ENCODE data around the gene HS1BP3. TPM values are rescaled to one million over a fixed set of nuclear protein-coding genes. Genes with fewer than 3 reads are reported as not detected.

HS1BP3 gene
- total RNA-seq, 5 donors from 2014 or later (not counting 1 experiment from before 2014, with no cell fraction given), result 11.1 to 20.7 (median 17.2) TPM

DNA sequence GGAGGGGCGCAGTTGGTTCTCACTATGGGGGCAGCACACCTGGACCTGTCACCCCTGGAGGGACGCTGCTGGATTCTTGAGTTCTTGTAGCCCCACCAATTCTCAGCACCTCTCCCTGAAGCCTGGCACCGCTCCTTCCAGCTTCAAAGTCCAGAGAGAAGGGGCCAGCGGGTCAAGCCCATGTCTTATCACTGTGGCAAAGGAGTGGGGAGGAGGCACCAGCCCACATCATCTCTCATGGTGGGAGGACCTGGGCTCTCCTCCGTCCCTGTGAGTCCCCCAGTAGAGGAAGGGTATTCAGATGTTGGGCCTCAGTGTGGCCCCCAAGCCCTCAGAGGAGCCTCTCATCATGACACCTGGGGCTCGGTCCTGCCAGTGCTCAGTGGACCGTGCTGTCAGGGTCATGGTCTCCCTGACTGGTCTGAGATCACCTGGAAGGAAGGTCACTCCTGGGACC, 67.4 kb downstream of the HS1BP3 start:
- H3K27ac Mint-ChIP-seq, result no peak overlapping the region
- ATAC-seq (replicated peaks in 1 of 4), result no peak
- H3K36me3 ChIP-seq (ENCODE audit: control insufficient read depth in 2 of 2, extremely low read depth in 1 of 2, insufficient read depth in 1 of 2, low read length in 1 of 2), result no peaks in the 10 kb centered on the region
- no peak overlapping the region for H3K4me3 ChIP-seq (ENCODE audit: control insufficient read depth in 1 of 2, extremely low read depth in 1 of 2, low read length in 1 of 2)
- H3K27ac ChIP-seq (ENCODE audit: low read length), result no peak overlapping the region
- no peaks in the 10 kb centered on the region for H3K27me3 Mint-ChIP-seq
- H3K4me1 ChIP-seq (ENCODE audit: control insufficient read depth in 1 of 2, extremely low read depth in 1 of 2, insufficient read depth in 2 of 2, low read length in 2 of 2), result no peaks in the 10 kb centered on the region
- peaks cover 0 to 8% of the 10 kb centered on the region in 2 experiments for H3K27me3 ChIP-seq (replicated peaks in 1 of 2; ENCODE audit: control insufficient read depth in 2 of 2, extremely low read depth in 1 of 2, insufficient read depth in 2 of 2, low read length in 1 of 2)
- POLR2A ChIA-PET, result no interaction called here
- H3K9me3 Mint-ChIP-seq, result peaks cover 0 to 5% (median 0%) of the 10 kb centered on the region in 3 donors
- 67% methylated on average over 2 of the region's 7 CpGs for WGBS (ENCODE audit: insufficient coverage)
- no peak for DNase-seq
- CTCF ChIA-PET, result interaction anchor here in 1 of 2 donors (0.6 kb wide), 2 partner anchors 53 to 57 kb away, joined by 4 read pairs; no protein-coding TSS in a partner anchor
- H3K9me3 ChIP-seq, result no peaks in the 10 kb centered on the region
- H3K4me1 Mint-ChIP-seq, result peaks cover 0 to 2% (median 0%) of the 10 kb centered on the region in 3 donors
- H3K4me3 Mint-ChIP-seq, result no peak overlapping the region
- H3K36me3 Mint-ChIP-seq, result no peaks in the 10 kb centered on the region

GRCh38 chr2:20582600-20583221, 68.2 kb downstream of the HS1BP3 start:
- no peaks in the 10 kb centered on the region for H3K36me3 Mint-ChIP-seq

GRCh38 chr2:20580690-20581437, 70.0 kb downstream of the HS1BP3 start:
- Histone ChIP-seq H3K27me3 (replicated peaks in 1 of 2; ENCODE audit: control insufficient read depth in 2 of 2, extremely low read depth in 1 of 2, insufficient read depth in 2 of 2, low read length in 1 of 2) (peaks cover 0 to 6% of the 10 kb centered on the region in 2 experiments), H3K9me3 (no peaks in the 10 kb centered on the region), H3K27ac (ENCODE audit: low read length) (no peak overlapping the region), H3K36me3 (ENCODE audit: control insufficient read depth in 2 of 2, extremely low read depth in 1 of 2, insufficient read depth in 1 of 2, low read length in 1 of 2) (no peaks in the 10 kb centered on the region), H3K4me3 (ENCODE audit: control insufficient read depth in 1 of 2, extremely low read depth in 1 of 2, low read length in 1 of 2) (no peak overlapping the region), H3K4me1 (ENCODE audit: control insufficient read depth in 1 of 2, extremely low read depth in 1 of 2, insufficient read depth in 2 of 2, low read length in 2 of 2) (peaks cover 0 to 17% of the 10 kb centered on the region in 2 experiments)
- DNase-seq, result no peak
- ATAC-seq (replicated peaks in 1 of 4), result no peak
- WGBS (ENCODE audit: insufficient coverage), result 100% methylated on average over 3 of the region's 4 CpGs
- Mint-ChIP-seq H3K4me1 (peaks cover 10 to 18% (median 15%) of the 10 kb centered on the region in 3 donors), H3K9me3 (peaks cover 0 to 5% (median 0%) of the 10 kb centered on the region in 3 donors), H3K4me3 (no peak overlapping the region), H3K27me3 (no peaks in the 10 kb centered on the region), H3K36me3 (no peaks in the 10 kb centered on the region), H3K27ac (no peak overlapping the region)
- POLR2A ChIA-PET, result no interaction called here
- CTCF ChIA-PET, result no interaction called here

More at GRCh38 chr2:20582600-20583221, 68.2 kb downstream of the HS1BP3 start:
- ATAC-seq (replicated peaks in 1 of 4) (no peak), DNase-seq (no peak)
- H3K27ac ChIP-seq (ENCODE audit: low read length), result no peak overlapping the region
- no peaks in the 10 kb centered on the region for H3K9me3 ChIP-seq
- H3K27me3 ChIP-seq (replicated peaks in 1 of 2; ENCODE audit: control insufficient read depth in 2 of 2, extremely low read depth in 1 of 2, insufficient read depth in 2 of 2, low read length in 1 of 2), result peaks cover 0 to 8% of the 10 kb centered on the region in 2 experiments
- no peaks in the 10 kb centered on the region for H3K4me1 ChIP-seq (ENCODE audit: control insufficient read depth in 1 of 2, extremely low read depth in 1 of 2, insufficient read depth in 2 of 2, low read length in 2 of 2)
- ChIA-PET CTCF (interaction anchor here in 1 of 2 donors (0.6 kb wide), 2 partner anchors 54 to 56 kb away, joined by 4 read pairs; no protein-coding TSS in a partner anchor), POLR2A (no interaction called here)
- H3K36me3 ChIP-seq (ENCODE audit: control insufficient read depth in 2 of 2, extremely low read depth in 1 of 2, insufficient read depth in 1 of 2, low read length in 1 of 2), result no peaks in the 10 kb centered on the region
- peaks cover 0 to 2% (median 0%) of the 10 kb centered on the region in 3 donors for H3K4me1 Mint-ChIP-seq
- no peaks in the 10 kb centered on the region for H3K27me3 Mint-ChIP-seq
- 69% methylated on average over 4 of the region's 5 CpGs for WGBS (ENCODE audit: insufficient coverage)
- H3K4me3 ChIP-seq (ENCODE audit: control insufficient read depth in 1 of 2, extremely low read depth in 1 of 2, low read length in 1 of 2), result no peak overlapping the region
- H3K27ac Mint-ChIP-seq, result no peak overlapping the region
- no peak overlapping the region for H3K4me3 Mint-ChIP-seq
- peaks cover 0 to 5% (median 0%) of the 10 kb centered on the region in 3 donors for H3K9me3 Mint-ChIP-seq

DNA sequence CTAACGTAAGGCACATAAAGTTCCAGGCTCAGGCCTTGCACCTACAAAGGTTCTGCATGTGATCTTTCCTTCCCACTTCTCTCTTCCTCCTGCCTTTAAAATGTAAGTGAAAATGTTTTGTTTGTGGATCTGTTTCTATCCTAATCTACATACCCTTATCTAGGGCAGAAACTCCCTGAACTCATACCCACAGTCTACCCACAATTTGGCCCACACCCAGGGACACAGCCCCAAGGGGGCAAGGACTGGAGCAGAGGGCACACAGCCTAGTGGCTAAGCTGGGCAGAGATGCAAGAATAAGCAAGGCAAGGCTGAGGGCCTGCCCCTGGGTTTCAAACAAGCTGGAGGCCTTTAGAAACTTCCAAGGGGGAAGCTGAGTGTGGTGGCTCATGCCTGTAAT, 71.0 kb downstream of the HS1BP3 start:
- Histone ChIP-seq H3K27ac (ENCODE audit: low read length) (no peak overlapping the region), H3K27me3 (replicated peaks in 1 of 2; ENCODE audit: control insufficient read depth in 2 of 2, extremely low read depth in 1 of 2, insufficient read depth in 2 of 2, low read length in 1 of 2) (peaks cover 0 to 4% of the 10 kb centered on the region in 2 experiments), H3K4me3 (ENCODE audit: control insufficient read depth in 1 of 2, extremely low read depth in 1 of 2, low read length in 1 of 2) (no peak overlapping the region), H3K9me3 (no peaks in the 10 kb centered on the region), H3K4me1 (ENCODE audit: control insufficient read depth in 1 of 2, extremely low read depth in 1 of 2, insufficient read depth in 2 of 2, low read length in 2 of 2) (peaks cover 0 to 18% of the 10 kb centered on the region in 2 experiments), H3K36me3 (ENCODE audit: control insufficient read depth in 2 of 2, extremely low read depth in 1 of 2, insufficient read depth in 1 of 2, low read length in 1 of 2) (no peaks in the 10 kb centered on the region)
- ATAC-seq (replicated peaks in 1 of 4) (no peak), DNase-seq (no peak)
- Mint-ChIP-seq H3K27me3 (no peaks in the 10 kb centered on the region), H3K4me1 (peaks cover 10 to 19% (median 15%) of the 10 kb centered on the region in 3 donors), H3K36me3 (no peaks in the 10 kb centered on the region), H3K4me3 (no peak overlapping the region), H3K9me3 (peaks cover 0 to 5% (median 0%) of the 10 kb centered on the region in 3 donors), H3K27ac (no peak overlapping the region)
- 100% methylated on average over 1 of the region's 1 CpG for WGBS (ENCODE audit: insufficient coverage)
- CTCF ChIA-PET, result no interaction called here
- POLR2A ChIA-PET, result no interaction called here

DNA sequence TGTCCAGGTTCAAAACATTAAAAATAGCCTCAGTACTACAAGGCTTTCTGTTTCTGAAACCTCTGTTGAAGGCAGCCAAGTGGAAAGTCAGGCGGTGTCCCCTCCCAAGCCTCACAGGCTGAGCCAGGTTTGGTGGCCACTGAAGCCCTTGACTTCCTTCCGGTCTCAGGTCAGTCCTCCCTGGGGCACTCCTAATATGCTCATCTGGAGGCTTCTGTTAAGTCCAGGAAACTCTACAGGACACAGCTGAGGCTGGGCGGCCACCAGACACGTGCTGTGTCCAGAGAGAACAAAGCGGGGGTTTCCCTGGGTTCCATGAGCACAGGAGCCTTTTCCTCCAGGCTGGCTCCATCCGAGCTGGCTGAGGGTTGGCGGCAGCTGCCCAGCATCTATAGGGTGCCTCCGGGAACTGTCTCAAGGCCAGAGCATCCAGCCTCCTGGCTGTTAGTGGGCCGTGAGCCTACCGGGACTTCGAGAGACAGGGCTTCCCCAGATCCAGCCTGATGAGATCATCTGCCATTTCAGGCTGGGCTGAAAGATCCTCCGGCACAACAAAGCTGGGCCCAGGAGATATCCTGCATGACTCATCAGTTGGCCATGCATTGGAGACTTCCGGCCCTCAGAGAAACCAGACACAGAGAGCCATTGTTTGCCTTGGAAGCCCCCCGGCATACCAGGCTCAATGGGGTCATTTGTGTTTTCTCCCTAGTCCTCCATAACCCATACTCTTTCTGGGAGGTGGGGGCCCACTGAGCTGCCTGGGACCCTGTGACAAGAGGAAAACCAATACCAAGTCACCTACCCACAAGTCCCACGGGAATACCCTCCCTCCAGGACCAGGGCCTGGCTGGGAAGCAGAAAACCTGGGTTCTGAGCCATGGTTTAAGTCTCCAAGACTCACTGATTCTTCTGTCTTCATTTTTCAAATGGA, 71.7 kb downstream of the HS1BP3 start:
- Mint-ChIP-seq H3K4me1 (peaks cover 10 to 19% (median 15%) of the 10 kb centered on the region in 3 donors), H3K9me3 (peaks cover 0 to 5% (median 0%) of the 10 kb centered on the region in 3 donors), H3K27ac (no peak overlapping the region), H3K4me3 (no peak overlapping the region), H3K27me3 (no peaks in the 10 kb centered on the region), H3K36me3 (no peaks in the 10 kb centered on the region)
- POLR2A ChIA-PET, result no interaction called here
- no peaks in the 10 kb centered on the region for H3K36me3 ChIP-seq (ENCODE audit: control insufficient read depth in 2 of 2, extremely low read depth in 1 of 2, insufficient read depth in 1 of 2, low read length in 1 of 2)
- no peak overlapping the region for H3K4me3 ChIP-seq (ENCODE audit: control insufficient read depth in 1 of 2, extremely low read depth in 1 of 2, low read length in 1 of 2)
- no peaks in the 10 kb centered on the region for H3K9me3 ChIP-seq
- H3K27ac ChIP-seq (ENCODE audit: low read length), result no peak overlapping the region
- H3K27me3 ChIP-seq (replicated peaks in 1 of 2; ENCODE audit: control insufficient read depth in 2 of 2, extremely low read depth in 1 of 2, insufficient read depth in 2 of 2, low read length in 1 of 2), result peaks cover 0 to under 1% of the 10 kb centered on the region in 2 experiments
- WGBS (ENCODE audit: insufficient coverage), result 92% methylated on average over 14 of the region's 15 CpGs
- DNase-seq (no peak), ATAC-seq (replicated peaks in 1 of 4) (no peak)
- peaks cover 0 to 18% of the 10 kb centered on the region in 2 experiments for H3K4me1 ChIP-seq (ENCODE audit: control insufficient read depth in 1 of 2, extremely low read depth in 1 of 2, insufficient read depth in 2 of 2, low read length in 2 of 2)
- CTCF ChIA-PET, result no interaction called here

Measured in T-cell (primary cell).